ENCODE measurements around the gene NF2.
"Not testable (repeated sequence)": the region's sequence is repeated elsewhere in the genome, so short reads cannot be mapped to it uniquely, and the experiment has no call there.

NF2 gene

DNA sequence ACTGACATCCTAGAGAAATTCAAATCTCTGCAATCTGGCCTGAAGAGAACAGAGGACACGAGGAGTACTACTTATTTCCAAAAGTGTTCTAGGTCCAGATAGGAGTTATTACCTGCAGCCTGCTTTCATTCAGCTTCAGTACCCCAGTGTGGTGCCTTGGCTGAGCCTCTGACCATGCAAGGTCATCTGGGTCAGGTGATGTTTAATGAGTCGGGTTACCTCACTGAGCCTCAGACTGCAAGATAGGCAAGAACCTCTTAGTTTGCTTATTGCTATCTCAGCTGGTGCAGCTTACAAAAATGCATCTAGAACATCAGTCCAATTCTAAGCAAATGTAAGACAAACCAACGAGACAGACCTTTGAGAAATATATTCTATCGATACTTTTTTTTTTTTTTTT lies 9.5 kb upstream of the NF2 start:
- TF ChIP-seq, protein P1, sequence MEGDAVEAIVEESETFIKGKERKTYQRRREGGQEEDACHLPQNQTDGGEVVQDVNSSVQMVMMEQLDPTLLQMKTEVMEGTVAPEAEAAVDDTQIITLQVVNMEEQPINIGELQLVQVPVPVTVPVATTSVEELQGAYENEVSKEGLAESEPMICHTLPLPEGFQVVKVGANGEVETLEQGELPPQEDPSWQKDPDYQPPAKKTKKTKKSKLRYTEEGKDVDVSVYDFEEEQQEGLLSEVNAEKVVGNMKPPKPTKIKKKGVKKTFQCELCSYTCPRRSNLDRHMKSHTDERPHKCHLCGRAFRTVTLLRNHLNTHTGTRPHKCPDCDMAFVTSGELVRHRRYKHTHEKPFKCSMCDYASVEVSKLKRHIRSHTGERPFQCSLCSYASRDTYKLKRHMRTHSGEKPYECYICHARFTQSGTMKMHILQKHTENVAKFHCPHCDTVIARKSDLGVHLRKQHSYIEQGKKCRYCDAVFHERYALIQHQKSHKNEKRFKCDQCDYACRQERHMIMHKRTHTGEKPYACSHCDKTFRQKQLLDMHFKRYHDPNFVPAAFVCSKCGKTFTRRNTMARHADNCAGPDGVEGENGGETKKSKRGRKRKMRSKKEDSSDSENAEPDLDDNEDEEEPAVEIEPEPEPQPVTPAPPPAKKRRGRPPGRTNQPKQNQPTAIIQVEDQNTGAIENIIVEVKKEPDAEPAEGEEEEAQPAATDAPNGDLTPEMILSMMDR (IDR thresholded peaks at IDR 0.05; ENCODE audit: low read depth, low read length, poor library complexity, severe bottlenecking) = no peak
- TF ChIP-seq EZH2phosphoT487 (IDR thresholded peaks at IDR 0.05; ENCODE audit: borderline replicate concordance, low read length) = no peak
- no peak overlapping the region for H3K4me2 ChIP-seq (ENCODE audit: low read length)
- H3K9me3 ChIP-seq (ENCODE audit: control insufficient read depth, insufficient read depth, low read length) = peaks cover 5% of the 10 kb centered on the region

DNA sequence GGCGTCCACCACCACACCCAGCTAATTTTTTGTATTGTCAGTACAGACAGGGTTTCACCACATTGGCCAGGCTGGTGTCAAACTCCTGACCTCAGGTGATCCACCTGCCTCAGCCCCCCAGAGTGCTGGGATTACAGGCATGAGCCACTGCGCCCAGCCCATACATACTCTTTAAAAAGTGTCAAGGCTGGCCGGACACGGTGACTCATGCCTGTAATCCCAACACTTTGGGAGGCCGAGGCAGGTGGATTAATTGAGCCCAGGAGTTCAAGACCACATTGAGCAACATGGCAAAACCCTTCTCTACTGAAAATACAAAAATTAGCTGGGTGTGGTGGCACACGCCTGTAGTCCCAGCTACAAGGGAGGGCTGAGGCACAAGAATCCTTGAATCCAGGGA lies 9.0 kb upstream of the NF2 start:
- not testable (repeated sequence) for H3K9me3 ChIP-seq (ENCODE audit: control insufficient read depth, insufficient read depth, low read length); H3K4me2 ChIP-seq (ENCODE audit: low read length); H3K79me2 ChIP-seq (ENCODE audit: control insufficient read depth, low read length); H3K4me3 ChIP-seq (ENCODE audit: low read length); H3K4me1 ChIP-seq (ENCODE audit: control insufficient read depth, low read length); H3F3A ChIP-seq (ENCODE audit: control insufficient read depth, insufficient read depth); H3K36me3 ChIP-seq (ENCODE audit: control insufficient read depth, low read length); H3K27ac ChIP-seq (ENCODE audit: low read depth, low read length); H3K27me3 ChIP-seq (ENCODE audit: control insufficient read depth, low read length); H3K9me2 ChIP-seq (replicated peaks; ENCODE audit: control insufficient read depth, low read length); H4K20me1 ChIP-seq (ENCODE audit: control insufficient read depth, insufficient read depth, low read depth, low read length)

More for the DNA sequence above, 9.5 kb upstream of the NF2 start:
- no peak overlapping the region for H3K4me3 ChIP-seq (ENCODE audit: low read length)
- H3F3A ChIP-seq (ENCODE audit: control insufficient read depth, insufficient read depth) = no peaks in the 10 kb centered on the region
- H3K4me1 ChIP-seq (ENCODE audit: control insufficient read depth, low read length) = peaks cover 5% of the 10 kb centered on the region
- H3K27me3 ChIP-seq (ENCODE audit: control insufficient read depth, low read length) = no peaks in the 10 kb centered on the region
- H4K20me1 ChIP-seq (ENCODE audit: control insufficient read depth, insufficient read depth, low read depth, low read length) = no peaks in the 10 kb centered on the region
- H3K27ac ChIP-seq (ENCODE audit: low read depth, low read length) = no peak overlapping the region
- no peaks in the 10 kb centered on the region for H3K9me2 ChIP-seq (replicated peaks; ENCODE audit: control insufficient read depth, low read length)
- no peaks in the 10 kb centered on the region for H3K36me3 ChIP-seq (ENCODE audit: control insufficient read depth, low read length)
- H3K79me2 ChIP-seq (ENCODE audit: control insufficient read depth, low read length) = no peaks in the 10 kb centered on the region

DNA sequence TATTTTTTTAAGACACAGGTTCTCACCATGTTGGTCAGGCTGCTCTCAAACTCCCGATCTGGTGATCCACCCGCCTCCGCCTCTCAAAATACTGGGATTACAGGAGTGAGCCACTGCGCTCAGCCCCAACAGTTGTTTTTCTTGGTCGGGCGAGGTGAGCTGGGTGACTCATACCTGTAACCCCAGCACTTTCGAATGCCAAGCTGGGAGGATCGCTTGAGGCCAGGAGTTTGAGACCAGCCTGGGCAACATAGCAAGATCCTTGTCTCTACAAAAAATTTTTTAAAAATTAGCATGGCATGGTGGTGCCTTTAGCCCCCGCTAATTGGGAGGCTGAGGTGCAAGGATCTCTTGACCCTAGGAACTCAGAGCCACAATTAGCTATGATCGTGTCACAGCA lies 7.0 kb upstream of the NF2 start:
- no peaks in the 10 kb centered on the region for H3K9me2 ChIP-seq (replicated peaks; ENCODE audit: control insufficient read depth, low read length)
- no peaks in the 10 kb centered on the region for H4K20me1 ChIP-seq (ENCODE audit: control insufficient read depth, insufficient read depth, low read depth, low read length)
- H3K9me3 ChIP-seq (ENCODE audit: control insufficient read depth, insufficient read depth, low read length) = peaks cover 5% of the 10 kb centered on the region
- H3K27me3 ChIP-seq (ENCODE audit: control insufficient read depth, low read length) = no peaks in the 10 kb centered on the region
- H3K79me2 ChIP-seq (ENCODE audit: control insufficient read depth, low read length) = no peaks in the 10 kb centered on the region
- H3K4me1 ChIP-seq (ENCODE audit: control insufficient read depth, low read length) = peaks cover 5% of the 10 kb centered on the region
- H3K36me3 ChIP-seq (ENCODE audit: control insufficient read depth, low read length) = no peaks in the 10 kb centered on the region
- TF ChIP-seq, protein P1 (IDR thresholded peaks at IDR 0.05; ENCODE audit: low read depth, low read length, poor library complexity, severe bottlenecking) = no peak
- no peak for TF ChIP-seq EZH2phosphoT487 (IDR thresholded peaks at IDR 0.05; ENCODE audit: borderline replicate concordance, low read length)
- H3K27ac ChIP-seq (ENCODE audit: low read depth, low read length) = no peak overlapping the region
- H3K4me2 ChIP-seq (ENCODE audit: low read length) = peak overlapping the region; percentile 43
- H3K4me3 ChIP-seq (ENCODE audit: low read length) = peak overlapping the region; percentile 64; the same call in 1 of the 2 replicates
- no peaks in the 10 kb centered on the region for H3F3A ChIP-seq (ENCODE audit: control insufficient read depth, insufficient read depth)

DNA sequence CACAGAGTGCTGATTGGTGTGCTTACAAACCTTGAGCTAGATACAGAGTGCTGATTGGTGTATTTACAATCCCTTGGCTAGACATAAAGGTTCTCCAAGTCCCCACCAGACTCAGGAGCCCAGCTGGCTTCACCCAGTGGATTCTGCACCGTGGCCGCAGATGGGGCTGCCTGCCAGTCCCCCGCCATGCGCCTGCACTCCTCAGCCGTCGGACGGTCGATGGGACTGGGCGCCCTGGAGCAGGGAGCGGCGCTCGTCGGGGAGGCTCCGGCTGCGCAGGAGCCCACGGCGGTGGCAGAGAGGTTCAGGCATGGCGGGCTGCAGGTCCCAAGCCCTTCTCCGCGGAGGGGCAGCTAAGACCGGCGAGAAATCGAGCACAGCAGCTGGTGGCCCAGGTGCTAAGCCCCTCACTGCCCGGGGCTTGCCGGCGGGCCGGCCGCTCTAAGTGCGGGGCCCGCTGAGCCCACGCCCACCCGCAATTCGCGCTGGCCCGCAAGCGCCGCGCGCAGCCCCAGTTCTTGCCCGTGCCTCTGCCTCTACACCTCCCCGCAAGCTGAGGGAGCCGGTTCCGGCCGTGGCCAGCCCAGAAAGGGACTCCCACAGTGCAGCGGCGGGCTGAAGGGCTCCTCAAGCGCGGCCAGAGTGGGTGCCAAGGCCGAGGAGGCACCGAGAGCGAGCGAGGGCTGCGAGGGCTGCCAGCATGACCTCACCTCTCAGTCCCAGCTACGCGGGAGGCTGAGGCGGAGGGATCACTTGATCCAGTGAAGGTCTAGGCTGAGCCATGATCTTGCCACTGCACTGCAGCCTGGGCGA lies 5.4 kb upstream of the NF2 start:
- not testable (repeated sequence) for H3K4me1 ChIP-seq (ENCODE audit: control insufficient read depth, low read length); H3K4me2 ChIP-seq (ENCODE audit: low read length)

More for the DNA sequence above, 5.4 kb upstream of the NF2 start:
- H3K9me2 ChIP-seq (replicated peaks; ENCODE audit: control insufficient read depth, low read length); H3K79me2 ChIP-seq (ENCODE audit: control insufficient read depth, low read length); H3K9me3 ChIP-seq (ENCODE audit: control insufficient read depth, insufficient read depth, low read length); H3K27ac ChIP-seq (ENCODE audit: low read depth, low read length); H3F3A ChIP-seq (ENCODE audit: control insufficient read depth, insufficient read depth); H3K36me3 ChIP-seq (ENCODE audit: control insufficient read depth, low read length); H3K27me3 ChIP-seq (ENCODE audit: control insufficient read depth, low read length); H4K20me1 ChIP-seq (ENCODE audit: control insufficient read depth, insufficient read depth, low read depth, low read length): not testable (repeated sequence)
- H3K4me3 ChIP-seq (ENCODE audit: low read length) = 0 out of 2 replicates have a peak overlapping the region, but pooled peaks have one; percentile 64
